NCI-H146 treated with DMSO at 0.1 percent for 48 hours (cell line): ENCODE measurements around the gene BRI3BP.
"Not testable (repeated sequence)": the region's sequence is repeated elsewhere in the genome, so short reads cannot be mapped to it uniquely, and the experiment has no call there.

Experiments
- DNase-seq: peaks from one replicate; lab custom pipeline; 2025; ENCODE audit not compliant: unreplicated experiment; lab: John Stamatoyannopoulos, UW

Gene BRI3BP

DNA sequence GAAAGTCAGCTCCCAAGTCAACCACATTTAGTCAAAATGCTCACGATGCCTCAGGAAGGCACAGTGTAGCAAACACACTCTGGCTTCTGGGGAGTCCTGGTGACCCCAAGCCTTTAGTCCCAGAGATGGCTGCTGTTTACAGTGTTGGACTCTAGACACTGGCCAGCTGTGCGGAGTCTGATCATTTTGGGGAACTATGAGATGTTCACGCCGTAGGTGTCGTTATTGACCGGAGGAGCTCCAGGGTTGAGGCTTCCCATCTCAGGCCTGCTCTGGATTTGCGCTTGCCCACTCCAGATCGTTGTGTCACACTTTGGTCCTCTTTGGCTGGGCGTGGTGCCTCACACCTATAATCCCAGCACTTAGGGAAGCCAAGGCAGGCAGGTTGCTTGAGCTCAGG lies 27.7 kb downstream of the BRI3BP start:
- DNase-seq = no peak

- no peak for DNase-seq
Measured at GRCh38 chr12:125021771-125022170, 28.3 kb downstream of the BRI3BP start.

DNA sequence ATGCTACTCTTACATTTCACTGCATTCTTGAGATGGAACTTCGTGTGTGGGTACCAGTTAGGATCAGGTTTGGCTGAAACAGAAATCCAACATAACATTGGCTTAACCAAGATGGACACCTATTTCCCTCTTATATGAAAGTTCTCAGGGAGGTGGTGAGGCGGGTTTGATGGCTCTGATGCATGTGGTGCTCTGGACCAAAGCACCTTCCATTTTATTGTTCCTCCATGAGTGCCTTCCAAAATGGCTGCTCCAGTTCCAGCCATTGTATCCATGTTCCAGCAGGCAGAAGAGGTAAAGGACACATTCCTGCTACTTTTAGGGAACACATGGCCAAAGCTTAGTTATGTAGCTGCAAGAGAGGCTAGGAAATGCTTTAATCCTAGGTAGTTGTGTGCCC lies 29.6 kb downstream of the BRI3BP start:
- DNase-seq = no peak

- no peak for DNase-seq
Measured at GRCh38 chr12:125024949-125025563, 31.6 kb downstream of the BRI3BP start.

DNA sequence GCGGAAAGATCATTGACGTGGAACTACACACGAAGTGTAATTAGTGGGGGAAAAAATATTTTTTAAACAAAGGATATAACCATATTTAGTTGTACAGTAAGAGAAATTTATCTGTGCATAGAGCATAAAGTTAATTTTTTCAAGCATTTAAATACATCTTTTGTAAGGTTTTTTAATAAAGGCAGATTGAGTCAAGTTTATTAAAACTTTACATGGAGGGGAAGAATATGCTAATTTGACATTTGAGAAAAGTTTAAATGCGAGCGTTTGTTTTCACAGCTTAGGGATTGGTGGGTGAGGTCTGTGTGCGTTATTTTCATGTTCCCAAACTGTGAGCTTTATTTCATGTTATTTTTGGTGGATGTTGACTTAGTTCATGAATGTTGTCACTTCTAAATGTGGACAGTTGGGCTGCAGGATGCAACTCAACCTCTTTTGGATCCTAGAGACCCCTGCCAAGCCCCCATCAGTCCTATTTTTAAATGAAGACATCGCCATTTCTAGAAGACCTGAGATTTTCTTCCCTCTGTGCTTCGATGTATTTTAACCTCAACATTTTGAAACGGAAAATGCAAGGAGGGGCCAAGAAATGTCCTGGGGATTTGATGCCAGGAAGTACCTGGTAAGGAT lies 32.3 kb downstream of the BRI3BP start:
- DNase-seq = no peak

GRCh38 chr12:125028106-125028505 lies 34.7 kb downstream of the BRI3BP start:
- DNase-seq = no peak

DNA sequence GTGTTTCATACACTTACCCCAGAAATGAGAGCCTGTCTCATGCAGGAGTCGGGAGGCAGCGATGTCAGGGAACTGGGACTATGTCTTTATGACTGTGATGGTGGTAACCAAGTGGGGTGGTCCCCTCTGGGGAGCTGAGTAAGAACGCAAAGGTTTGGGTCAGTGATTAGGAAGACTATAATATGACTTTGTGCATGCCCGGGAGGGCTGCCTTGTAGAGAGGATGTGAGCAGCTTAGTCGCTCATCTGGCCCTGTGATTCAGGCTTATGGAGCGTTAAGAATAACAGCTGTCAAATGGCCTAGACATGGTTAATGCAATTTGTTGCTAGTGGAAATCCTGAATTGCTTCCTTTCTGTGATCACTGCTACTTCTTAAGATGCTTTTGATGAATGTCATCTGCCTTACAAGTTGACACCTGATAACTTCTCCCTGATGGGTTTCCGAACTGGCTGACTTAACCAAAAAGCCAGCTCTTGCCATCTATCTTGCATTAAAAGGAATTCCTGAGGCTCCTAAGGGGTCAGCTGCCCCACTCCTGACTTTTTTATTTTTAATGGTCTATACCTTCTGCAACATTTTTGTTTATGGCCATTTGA lies 36.4 kb downstream of the BRI3BP start:
- no peak for DNase-seq

GRCh38 chr12:125031471-125031870 lies 38.0 kb downstream of the BRI3BP start:
- DNase-seq = not testable (repeated sequence)

DNA sequence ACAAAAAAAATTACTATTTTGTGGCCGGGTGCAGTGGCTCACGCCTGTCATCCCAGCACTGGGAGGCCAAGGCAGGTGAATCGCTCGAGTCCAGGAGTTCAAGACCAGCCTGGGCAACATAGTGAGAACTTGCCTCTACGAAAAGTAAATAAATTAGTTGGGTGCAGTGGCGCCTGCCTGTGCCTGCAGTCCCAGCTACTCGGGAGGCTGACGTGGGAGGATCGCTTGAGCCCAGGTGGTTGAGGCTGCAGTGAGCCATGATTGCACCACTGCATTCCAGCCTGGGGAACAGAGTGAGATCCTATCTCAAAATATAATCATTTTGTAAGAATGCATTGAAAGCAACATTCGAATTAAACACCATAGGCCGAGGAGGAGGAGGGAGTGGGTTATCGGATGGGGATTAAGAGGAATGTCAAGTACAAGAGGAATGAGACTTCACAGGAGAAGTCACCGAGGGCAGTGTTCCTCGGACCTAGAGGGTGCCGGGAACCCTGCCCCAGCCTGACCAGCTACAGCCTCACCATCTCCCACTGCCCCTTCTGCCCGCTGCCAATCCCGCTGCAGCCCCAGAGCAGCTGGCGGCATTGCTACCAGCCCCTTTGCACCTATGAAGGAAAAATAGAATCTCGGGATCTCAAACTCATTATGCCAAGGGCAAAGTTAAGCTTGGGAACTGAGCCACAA lies 39.2 kb downstream of the BRI3BP start:
- DNase-seq = no peak

GRCh38 chr12:125033288-125033687 lies 39.8 kb downstream of the BRI3BP start:
- no peak for DNase-seq

DNA sequence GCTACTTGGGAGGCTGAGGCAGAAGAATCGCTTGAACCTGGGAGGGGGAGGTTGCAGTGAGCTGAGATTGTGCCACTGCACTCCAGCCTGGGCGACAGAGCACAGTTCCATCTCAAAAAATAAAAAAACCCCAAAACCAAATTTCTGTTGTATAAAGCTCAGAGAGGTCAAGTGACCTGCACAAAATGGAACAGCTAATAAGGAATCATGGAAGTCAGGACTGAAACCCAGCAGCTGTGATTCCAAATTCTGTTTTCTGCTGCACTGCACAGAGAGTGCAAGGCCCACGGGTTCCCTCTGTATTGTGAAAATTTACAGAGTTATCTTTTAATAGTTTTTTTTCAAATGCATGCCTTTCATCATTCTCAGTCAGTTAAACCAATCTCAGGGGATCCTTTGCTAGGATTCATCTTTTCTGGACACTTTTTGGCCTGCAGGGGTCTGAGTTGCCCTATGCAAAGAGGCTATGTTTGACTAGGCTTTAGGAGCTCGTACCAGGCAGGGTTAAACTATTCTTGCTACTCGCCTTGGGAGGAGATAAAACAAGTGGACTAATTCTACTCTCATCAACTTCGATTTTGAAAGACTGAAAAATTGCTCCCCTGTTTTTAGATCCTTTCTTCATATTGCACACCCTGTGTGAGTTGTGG lies 45.7 kb downstream of the BRI3BP start:
- no peak for DNase-seq

GRCh38 chr12:125049093-125049458 lies 55.6 kb downstream of the BRI3BP start:
- DNase-seq = no peak

DNA sequence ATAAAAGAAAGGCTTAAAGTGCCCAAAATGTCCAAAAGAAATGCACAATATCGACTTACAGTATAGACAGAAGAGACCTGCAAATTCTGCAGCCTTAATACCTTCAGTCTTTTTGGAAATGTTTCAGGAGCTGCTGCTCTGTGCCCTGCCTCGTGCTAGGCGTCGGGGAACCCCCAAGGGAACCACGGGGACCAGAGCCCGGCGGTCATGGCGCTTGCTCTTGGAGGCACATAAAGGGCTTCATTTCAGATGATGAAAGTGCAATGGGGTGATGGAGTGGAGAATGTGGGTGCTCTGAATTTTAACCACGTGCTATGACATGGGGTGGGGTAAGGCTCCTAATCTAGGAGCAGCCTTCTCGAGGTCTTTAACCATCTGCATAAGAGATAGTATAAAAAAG lies 57.0 kb downstream of the BRI3BP start:
- DNase-seq = no peak

- DNase-seq = no peak
Measured at GRCh38 chr12:125050868-125051267, 57.4 kb downstream of the BRI3BP start.

GRCh38 chr12:125053821-125054220 lies 60.4 kb downstream of the BRI3BP start:
- DNase-seq = no peak

DNA sequence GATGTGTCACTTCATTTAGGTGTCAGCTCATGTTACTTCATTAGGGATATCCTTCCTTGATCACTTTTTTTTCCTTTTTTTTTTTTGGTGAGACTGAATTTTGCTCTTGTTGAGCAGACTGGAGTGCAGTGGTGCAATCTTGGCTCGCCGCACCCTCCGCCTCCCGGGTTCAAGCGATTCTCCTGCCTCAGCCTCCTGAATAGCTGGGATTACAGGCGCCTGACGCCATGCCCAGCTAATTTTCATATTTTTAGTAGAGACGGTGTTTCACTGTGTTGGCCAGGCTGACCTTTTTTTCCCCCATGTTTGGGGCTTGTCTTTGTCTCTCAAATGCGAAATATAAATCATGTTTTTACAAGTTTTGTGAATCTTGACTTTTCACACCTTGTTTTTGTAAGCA lies 62.1 kb downstream of the BRI3BP start:
- no peak for DNase-seq

DNA sequence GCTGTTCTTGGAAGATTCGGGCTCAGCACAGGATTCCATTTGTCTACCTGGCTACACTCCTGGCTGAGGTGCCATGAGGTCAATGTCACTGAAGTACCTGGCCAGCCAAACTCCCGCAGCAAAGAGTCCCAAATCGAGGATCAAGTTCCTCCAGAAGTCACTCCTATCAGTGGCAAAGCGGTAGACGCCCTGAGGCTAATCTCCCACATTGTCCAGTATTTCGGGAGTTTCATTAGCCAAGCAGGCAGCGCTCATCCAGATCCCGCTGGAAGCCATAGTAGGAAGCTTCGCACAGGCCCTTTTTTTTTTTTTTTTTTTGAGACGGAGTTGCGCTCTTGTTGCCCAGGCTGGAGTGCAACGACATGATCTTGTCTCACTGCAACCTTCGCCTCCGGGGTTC lies 62.9 kb downstream of the BRI3BP start:
- no peak for DNase-seq

- DNase-seq = no peak
Measured at GRCh38 chr12:125057708-125058107, 64.3 kb downstream of the BRI3BP start.

GRCh38 chr12:125061229-125061628 lies 67.8 kb downstream of the BRI3BP start:
- DNase-seq = no peak

DNA sequence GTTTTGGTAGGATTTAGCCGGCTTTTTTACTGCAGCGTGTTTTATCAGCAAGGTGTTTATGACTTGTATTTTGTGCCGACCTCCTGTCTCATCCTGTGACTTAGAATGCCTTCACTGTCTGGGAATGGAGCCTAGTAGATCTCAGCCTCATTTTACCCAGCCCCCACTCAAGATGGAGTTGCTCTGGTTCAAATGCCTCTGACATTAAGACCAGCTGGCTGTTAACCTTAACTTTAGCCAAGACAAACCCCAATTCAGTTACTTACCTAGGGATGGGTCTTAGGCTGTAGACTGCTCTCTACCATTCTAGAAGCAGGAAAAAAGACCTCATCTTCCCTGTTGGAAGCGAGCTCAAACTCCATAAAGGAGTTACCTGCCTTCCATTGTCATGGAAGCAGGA lies 70.1 kb downstream of the BRI3BP start:
- not testable (repeated sequence) for DNase-seq

DNA sequence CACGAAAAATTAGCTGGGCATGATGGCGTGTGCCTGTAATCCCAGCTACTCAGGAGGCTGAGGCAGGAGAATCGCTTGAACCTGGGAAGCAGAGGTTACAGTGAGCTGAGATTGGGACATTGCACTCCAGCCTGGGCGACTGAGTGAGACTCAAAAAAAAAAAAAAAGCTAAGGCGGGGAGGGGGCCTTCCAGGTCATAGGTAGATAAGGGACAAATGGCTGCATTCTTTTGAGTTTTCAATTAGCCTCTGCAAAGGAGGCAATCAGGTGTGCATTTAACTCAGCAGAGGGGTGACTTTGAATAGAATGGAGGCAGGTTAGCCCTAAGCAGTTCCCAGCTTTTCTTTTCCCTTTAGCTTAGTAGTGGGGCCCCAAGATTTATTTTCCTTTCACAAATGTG lies 71.0 kb downstream of the BRI3BP start:
- DNase-seq = peak; percentile 47
